Measurements from ENCODE around the gene NTM.

The NTM gene

DNA sequence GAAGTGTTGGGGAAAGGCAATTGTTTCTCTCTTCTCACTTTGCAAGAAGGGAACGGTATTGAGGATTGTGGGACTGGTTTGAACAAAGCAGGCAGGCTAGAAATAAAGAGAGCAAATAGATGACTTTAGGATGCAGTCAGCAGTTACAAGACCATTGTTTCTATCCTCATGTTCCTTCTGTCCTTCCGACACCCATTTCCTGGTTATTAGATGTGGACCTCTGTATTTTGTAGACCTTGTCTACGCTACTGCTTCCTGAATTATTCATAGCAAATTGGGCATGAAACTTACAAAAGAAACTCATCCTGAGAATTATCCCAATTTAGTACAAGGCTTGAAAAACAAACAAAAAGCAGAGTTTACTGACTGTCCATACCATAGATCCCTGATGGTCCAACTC lies 656.3 kb downstream of the NTM start:
- Histone ChIP-seq H3K4me2 (ENCODE audit: low read length) (no peak overlapping the region), H3K9me3 (replicated peaks; ENCODE audit: low read length) (no peaks in the 10 kb centered on the region), H3K4me1 (ENCODE audit: control insufficient read depth, insufficient read depth, low read length) (peaks cover 47% of the 10 kb centered on the region), H3K9ac (ENCODE audit: low read depth, low read length) (no peak overlapping the region), H3K27me3 (ENCODE audit: control insufficient read depth, insufficient read depth, low read length) (no peaks in the 10 kb centered on the region), H3K4me3 (ENCODE audit: low read length) (no peak overlapping the region), H3K36me3 (ENCODE audit: insufficient read depth, low read length) (no peaks in the 10 kb centered on the region)

DNA sequence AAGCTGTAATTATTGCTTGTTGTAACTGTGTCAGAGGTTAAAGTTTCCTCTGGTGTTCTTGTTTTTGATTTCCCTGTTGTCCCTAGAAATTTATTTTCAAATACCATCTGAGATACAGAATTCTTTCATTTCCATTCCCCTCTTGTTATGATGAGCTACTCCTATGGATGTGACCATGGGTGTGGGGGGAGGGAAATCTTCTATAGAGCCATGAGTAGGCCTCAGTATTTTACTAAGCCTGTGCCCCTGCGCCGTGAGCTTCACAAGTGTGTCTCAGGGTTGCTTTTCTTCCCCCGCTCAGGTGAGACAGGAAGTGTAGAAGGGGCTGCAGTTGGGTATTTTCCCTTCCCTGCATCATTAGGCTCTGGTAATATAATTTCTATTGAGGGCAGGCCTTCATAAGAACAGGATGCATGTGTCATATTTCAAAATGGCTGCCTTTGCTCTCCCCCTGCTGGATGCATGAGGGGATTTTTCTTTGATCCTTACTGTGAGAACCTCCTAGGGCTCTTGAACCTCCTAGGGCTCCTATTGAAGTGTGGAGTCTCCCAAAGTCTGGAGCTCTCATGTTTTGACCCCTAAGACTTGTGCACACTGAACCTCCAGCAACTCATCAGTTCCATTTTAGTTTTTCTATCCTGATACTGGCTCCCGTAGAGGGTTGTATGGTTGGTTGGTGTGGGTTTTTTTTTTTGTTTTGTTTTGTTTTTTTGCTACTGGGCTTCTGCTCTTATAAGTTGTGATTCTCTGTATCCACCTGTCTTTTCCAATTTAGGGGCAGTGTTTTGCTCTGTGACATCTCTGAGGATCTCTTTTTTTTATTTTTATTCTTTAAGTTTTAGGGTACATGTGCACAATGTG lies 658.2 kb downstream of the NTM start:
- Histone ChIP-seq H3K4me3 (ENCODE audit: low read length) (no peak overlapping the region), H3K36me3 (ENCODE audit: insufficient read depth, low read length) (no peaks in the 10 kb centered on the region), H3K4me1 (ENCODE audit: control insufficient read depth, insufficient read depth, low read length) (peaks cover 57% of the 10 kb centered on the region), H3K9ac (ENCODE audit: low read depth, low read length) (no peak overlapping the region), H3K27me3 (ENCODE audit: control insufficient read depth, insufficient read depth, low read length) (no peaks in the 10 kb centered on the region), H3K4me2 (ENCODE audit: low read length) (no peak overlapping the region), H3K9me3 (replicated peaks; ENCODE audit: low read length) (no peaks in the 10 kb centered on the region)

DNA sequence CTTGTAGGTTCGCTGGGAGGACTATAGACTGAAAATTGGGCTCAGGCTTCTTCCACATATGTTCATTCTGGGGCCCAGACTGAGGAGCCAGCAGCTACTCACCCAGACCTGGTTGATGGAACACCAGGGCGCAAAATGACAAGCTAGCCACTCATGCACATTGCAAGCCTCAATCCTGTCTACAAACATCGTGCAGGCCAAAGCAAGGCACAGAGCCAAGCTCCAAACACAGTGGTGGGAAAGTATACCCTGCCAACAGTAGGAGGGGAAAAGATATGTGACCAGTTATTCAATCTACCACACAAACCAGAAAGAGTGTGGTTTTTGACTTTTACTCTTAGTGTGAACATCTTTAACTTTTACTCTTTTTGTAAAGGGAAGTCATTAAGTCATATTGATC lies 660.5 kb downstream of the NTM start:
- H3K4me2 ChIP-seq (ENCODE audit: low read length) = no peak overlapping the region
- H3K27me3 ChIP-seq (ENCODE audit: control insufficient read depth, insufficient read depth, low read length) = no peaks in the 10 kb centered on the region
- H3K9me3 ChIP-seq (replicated peaks; ENCODE audit: low read length) = no peaks in the 10 kb centered on the region
- peaks cover 39% of the 10 kb centered on the region for H3K4me1 ChIP-seq (ENCODE audit: control insufficient read depth, insufficient read depth, low read length)
- H3K36me3 ChIP-seq (ENCODE audit: insufficient read depth, low read length) = no peaks in the 10 kb centered on the region
- no peak overlapping the region for H3K9ac ChIP-seq (ENCODE audit: low read depth, low read length)
- H3K4me3 ChIP-seq (ENCODE audit: low read length) = no peak overlapping the region

DNA sequence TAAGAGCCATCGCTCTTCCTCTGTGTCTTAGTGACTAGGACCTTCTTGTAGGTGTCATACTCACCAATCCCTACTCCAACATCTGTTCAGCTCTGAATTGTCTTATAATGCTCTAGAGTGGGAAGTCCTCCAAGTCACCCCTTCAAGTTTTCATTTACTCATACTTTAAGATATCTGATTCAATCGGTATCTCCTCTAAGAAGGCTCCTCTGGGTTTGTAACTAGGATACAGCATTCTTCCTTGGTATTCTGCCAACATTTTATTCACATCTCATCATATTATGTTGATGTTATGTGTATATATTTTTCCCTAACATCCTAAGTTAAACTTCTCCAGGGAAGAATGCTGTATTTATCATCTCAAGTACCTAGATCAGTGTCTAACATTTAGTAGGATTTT lies 662.1 kb downstream of the NTM start:
- H3K27me3 ChIP-seq (ENCODE audit: control insufficient read depth, insufficient read depth, low read length) = no peaks in the 10 kb centered on the region
- H3K4me1 ChIP-seq (ENCODE audit: control insufficient read depth, insufficient read depth, low read length) = peaks cover 30% of the 10 kb centered on the region
- no peak overlapping the region for H3K9ac ChIP-seq (ENCODE audit: low read depth, low read length)
- H3K4me3 ChIP-seq (ENCODE audit: low read length) = no peak overlapping the region
- no peaks in the 10 kb centered on the region for H3K9me3 ChIP-seq (replicated peaks; ENCODE audit: low read length)
- H3K36me3 ChIP-seq (ENCODE audit: insufficient read depth, low read length) = no peaks in the 10 kb centered on the region
- H3K4me2 ChIP-seq (ENCODE audit: low read length) = peak overlapping the region; percentile 4

DNA sequence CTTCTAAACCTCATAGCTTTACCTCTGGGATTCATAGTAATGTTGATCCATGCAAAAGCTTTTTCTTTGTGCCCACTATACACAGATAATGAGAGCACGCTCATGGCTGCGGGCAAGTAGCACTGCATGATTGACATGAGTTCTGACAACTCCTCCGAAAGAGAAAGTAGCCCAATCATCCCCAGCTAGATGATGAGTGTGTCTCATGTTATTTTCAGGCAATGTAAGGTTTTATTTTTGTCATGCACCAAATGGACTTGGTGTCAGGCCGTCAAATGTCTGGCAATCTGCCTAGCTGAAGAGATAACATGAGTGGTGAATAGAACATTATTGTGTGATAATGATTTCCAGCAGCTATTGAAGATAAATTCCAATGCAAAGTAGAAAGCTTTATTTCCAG lies 662.6 kb downstream of the NTM start:
- Histone ChIP-seq H3K4me2 (ENCODE audit: low read length) (peak overlapping the region; percentile 4), H3K27me3 (ENCODE audit: control insufficient read depth, insufficient read depth, low read length) (no peaks in the 10 kb centered on the region), H3K9me3 (replicated peaks; ENCODE audit: low read length) (no peaks in the 10 kb centered on the region), H3K4me3 (ENCODE audit: low read length) (no peak overlapping the region), H3K4me1 (ENCODE audit: control insufficient read depth, insufficient read depth, low read length) (peaks cover 30% of the 10 kb centered on the region), H3K9ac (ENCODE audit: low read depth, low read length) (no peak overlapping the region), H3K36me3 (ENCODE audit: insufficient read depth, low read length) (no peaks in the 10 kb centered on the region)

DNA sequence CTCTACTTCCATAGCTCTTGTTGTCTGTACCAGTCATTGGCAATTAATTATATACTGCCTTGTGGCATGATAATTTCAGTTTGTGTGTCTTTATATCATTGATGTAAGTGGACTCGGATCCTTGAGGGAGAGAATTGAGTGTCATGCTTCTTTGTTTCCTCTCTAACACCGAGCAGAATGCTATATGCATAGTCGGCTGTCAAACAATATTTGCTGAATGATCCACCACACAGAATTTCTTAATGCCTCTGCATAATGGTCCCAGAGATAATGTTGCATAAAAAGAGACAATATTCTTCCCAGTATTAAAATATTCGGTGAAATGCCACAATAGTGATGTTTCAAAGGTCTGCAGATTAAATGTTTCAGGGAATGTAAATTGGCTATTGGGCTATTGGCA lies 664.8 kb downstream of the NTM start:
- Histone ChIP-seq H3K36me3 (ENCODE audit: insufficient read depth, low read length) (no peaks in the 10 kb centered on the region), H3K9ac (ENCODE audit: low read depth, low read length) (no peak overlapping the region), H3K27me3 (ENCODE audit: control insufficient read depth, insufficient read depth, low read length) (no peaks in the 10 kb centered on the region), H3K4me3 (ENCODE audit: low read length) (no peak overlapping the region), H3K4me1 (ENCODE audit: control insufficient read depth, insufficient read depth, low read length) (peaks cover 14% of the 10 kb centered on the region), H3K4me2 (ENCODE audit: low read length) (no peak overlapping the region), H3K9me3 (replicated peaks; ENCODE audit: low read length) (no peaks in the 10 kb centered on the region)

DNA sequence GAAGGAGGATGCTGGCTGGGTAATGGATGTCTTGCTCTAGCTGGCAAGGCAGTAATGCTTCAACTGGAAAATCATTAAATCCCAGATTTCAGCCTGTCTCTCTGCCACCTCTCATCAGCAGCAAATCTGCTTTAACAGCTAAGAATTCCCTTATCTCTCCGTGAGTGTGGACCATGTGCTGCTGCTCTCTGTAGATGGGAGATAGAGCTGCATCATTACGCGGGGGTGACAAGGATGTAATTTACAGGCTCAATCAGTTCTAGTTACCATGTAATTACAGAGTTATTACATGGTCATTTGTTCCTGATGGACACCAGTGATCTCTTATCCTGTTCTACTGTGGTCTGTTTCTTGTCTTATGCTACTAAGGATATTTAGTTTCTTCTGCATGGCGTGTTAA lies 665.4 kb downstream of the NTM start:
- no peak overlapping the region for H3K4me3 ChIP-seq (ENCODE audit: low read length)
- no peaks in the 10 kb centered on the region for H3K27me3 ChIP-seq (ENCODE audit: control insufficient read depth, insufficient read depth, low read length)
- no peaks in the 10 kb centered on the region for H3K9me3 ChIP-seq (replicated peaks; ENCODE audit: low read length)
- no peaks in the 10 kb centered on the region for H3K36me3 ChIP-seq (ENCODE audit: insufficient read depth, low read length)
- peaks cover 14% of the 10 kb centered on the region for H3K4me1 ChIP-seq (ENCODE audit: control insufficient read depth, insufficient read depth, low read length)
- no peak overlapping the region for H3K4me2 ChIP-seq (ENCODE audit: low read length)
- H3K9ac ChIP-seq (ENCODE audit: low read depth, low read length) = no peak overlapping the region

DNA sequence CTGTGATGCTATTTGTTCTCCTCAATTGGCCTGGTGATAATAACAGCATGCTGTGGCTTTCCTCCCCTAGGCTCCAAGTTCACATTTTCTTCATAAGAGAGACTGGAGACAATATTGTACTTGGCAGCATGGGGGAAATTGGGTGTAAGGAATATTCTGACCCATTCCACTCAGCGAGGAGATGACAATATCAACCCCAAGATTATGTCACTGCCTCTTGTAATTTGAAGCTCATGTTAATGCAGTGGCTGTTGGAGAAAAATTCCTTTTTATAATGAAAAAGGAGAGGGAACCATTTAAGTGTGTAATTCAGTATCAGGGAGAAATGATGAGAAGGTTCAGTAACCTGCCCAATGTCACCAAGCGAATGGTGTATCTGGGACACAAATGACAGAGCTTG lies 665.8 kb downstream of the NTM start:
- no peak overlapping the region for H3K4me3 ChIP-seq (ENCODE audit: low read length)
- H3K4me2 ChIP-seq (ENCODE audit: low read length) = no peak overlapping the region
- no peaks in the 10 kb centered on the region for H3K27me3 ChIP-seq (ENCODE audit: control insufficient read depth, insufficient read depth, low read length)
- no peak overlapping the region for H3K9ac ChIP-seq (ENCODE audit: low read depth, low read length)
- no peaks in the 10 kb centered on the region for H3K36me3 ChIP-seq (ENCODE audit: insufficient read depth, low read length)
- peaks cover 14% of the 10 kb centered on the region for H3K4me1 ChIP-seq (ENCODE audit: control insufficient read depth, insufficient read depth, low read length)
- H3K9me3 ChIP-seq (replicated peaks; ENCODE audit: low read length) = no peaks in the 10 kb centered on the region

DNA sequence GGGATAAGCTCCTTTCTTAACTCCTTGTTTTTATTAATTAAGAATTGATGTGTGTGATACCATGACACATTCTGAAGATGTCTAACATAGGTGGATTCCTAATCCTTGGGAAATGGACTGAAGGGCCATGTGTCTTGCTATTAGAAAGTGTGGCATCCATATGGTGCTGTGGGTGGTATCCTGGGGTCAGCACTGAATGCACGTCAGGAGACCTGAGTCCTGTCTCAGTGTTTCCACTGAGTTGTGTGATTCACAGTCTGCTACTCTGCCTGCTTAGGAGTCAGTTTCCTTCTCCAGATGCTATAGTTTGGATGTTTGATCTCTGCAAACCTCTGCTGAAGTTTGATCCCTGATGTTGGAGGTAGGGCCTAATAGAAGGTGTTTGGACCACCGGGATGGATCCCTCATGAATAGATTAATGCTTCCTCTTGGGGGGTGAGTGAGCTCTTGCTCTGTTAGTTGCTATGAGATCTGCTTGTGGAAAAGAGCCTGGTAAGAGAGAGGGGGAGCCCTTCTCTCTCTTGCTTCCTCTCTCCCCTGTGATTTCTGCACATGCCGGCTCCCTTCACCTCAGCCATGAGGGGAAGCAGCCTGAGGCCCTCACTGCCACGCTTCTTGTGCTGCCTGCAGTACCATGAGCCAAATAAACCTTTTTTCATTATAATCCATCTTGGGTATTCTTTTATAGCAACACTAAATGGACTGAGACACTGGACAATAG lies 666.5 kb downstream of the NTM start:
- H3K9ac ChIP-seq (ENCODE audit: low read depth, low read length) = no peak overlapping the region
- H3K9me3 ChIP-seq (replicated peaks; ENCODE audit: low read length) = no peaks in the 10 kb centered on the region
- no peaks in the 10 kb centered on the region for H3K27me3 ChIP-seq (ENCODE audit: control insufficient read depth, insufficient read depth, low read length)
- no peaks in the 10 kb centered on the region for H3K36me3 ChIP-seq (ENCODE audit: insufficient read depth, low read length)
- no peak overlapping the region for H3K4me2 ChIP-seq (ENCODE audit: low read length)
- no peak overlapping the region for H3K4me3 ChIP-seq (ENCODE audit: low read length)
- peaks cover 14% of the 10 kb centered on the region for H3K4me1 ChIP-seq (ENCODE audit: control insufficient read depth, insufficient read depth, low read length)

DNA sequence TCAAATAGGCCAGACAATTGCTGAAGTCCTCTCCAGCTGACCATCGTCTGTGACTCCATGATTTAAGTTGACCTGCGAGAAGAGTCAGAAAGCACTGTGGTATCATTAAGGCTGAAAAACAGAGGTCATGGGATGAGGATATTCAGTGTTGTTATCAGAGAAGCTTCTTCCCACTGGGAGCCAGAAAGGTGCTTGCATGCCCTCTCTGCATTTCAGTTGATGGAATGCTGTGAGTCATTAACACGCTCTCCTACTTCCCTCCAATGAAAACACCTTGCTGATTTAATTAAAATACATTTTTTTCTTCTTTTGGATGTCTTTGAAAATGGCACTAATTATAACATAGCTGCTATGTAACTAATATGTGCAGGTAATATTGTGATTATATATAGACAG lies 667.0 kb downstream of the NTM start:
- no peak overlapping the region for H3K9ac ChIP-seq (ENCODE audit: low read depth, low read length)
- no peak overlapping the region for H3K4me2 ChIP-seq (ENCODE audit: low read length)
- peaks cover 9% of the 10 kb centered on the region for H3K4me1 ChIP-seq (ENCODE audit: control insufficient read depth, insufficient read depth, low read length)
- H3K9me3 ChIP-seq (replicated peaks; ENCODE audit: low read length) = no peaks in the 10 kb centered on the region
- H3K4me3 ChIP-seq (ENCODE audit: low read length) = no peak overlapping the region
- no peaks in the 10 kb centered on the region for H3K27me3 ChIP-seq (ENCODE audit: control insufficient read depth, insufficient read depth, low read length)
- H3K36me3 ChIP-seq (ENCODE audit: insufficient read depth, low read length) = no peaks in the 10 kb centered on the region

DNA sequence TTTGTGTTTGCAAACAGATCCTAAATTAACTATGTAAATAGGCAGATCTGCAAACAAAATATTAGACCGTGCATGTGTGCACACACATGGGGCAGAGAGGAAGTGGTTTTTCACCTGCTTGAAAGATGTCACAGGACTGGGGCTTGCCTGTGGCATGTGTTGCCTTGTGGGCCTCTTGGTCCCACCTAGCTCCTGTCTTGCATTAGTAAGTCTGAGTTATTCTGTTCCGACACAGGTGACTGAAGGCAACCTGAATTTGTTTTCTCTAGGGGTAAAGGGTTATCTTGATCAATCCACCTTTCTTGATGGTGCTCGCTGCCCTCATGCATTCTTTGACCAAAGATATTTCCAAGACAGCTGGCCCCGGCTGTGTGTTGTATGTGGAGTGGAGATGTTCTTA lies 667.5 kb downstream of the NTM start:
- no peak overlapping the region for H3K9ac ChIP-seq (ENCODE audit: low read depth, low read length)
- H3K4me2 ChIP-seq (ENCODE audit: low read length) = no peak overlapping the region
- H3K4me3 ChIP-seq (ENCODE audit: low read length) = no peak overlapping the region
- H3K36me3 ChIP-seq (ENCODE audit: insufficient read depth, low read length) = no peaks in the 10 kb centered on the region
- no peaks in the 10 kb centered on the region for H3K27me3 ChIP-seq (ENCODE audit: control insufficient read depth, insufficient read depth, low read length)
- peaks cover 4% of the 10 kb centered on the region for H3K4me1 ChIP-seq (ENCODE audit: control insufficient read depth, insufficient read depth, low read length)
- H3K9me3 ChIP-seq (replicated peaks; ENCODE audit: low read length) = no peaks in the 10 kb centered on the region

DNA sequence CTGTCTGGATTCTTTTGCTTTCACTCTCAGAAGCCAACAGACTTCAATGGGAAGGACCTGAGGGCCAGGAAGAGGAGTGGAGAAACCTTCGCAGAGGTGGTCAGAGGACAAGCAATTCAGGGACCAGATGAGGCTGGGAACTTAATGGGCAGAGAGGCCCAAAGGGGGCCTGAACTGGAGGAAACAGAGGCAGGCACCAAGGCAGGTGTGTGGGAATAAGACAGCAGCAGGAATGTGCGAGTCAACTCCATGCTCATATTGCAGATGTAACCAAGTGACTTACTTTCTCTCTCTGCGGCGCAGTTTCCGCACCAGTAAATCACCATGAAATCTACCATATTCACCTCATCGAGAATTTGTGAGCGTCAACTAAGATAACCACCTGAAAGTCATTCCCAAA lies 669.1 kb downstream of the NTM start:
- Histone ChIP-seq H3K4me1 (ENCODE audit: control insufficient read depth, insufficient read depth, low read length) (no peaks in the 10 kb centered on the region), H3K9me3 (replicated peaks; ENCODE audit: low read length) (no peaks in the 10 kb centered on the region), H3K36me3 (ENCODE audit: insufficient read depth, low read length) (no peaks in the 10 kb centered on the region), H3K9ac (ENCODE audit: low read depth, low read length) (no peak overlapping the region), H3K4me3 (ENCODE audit: low read length) (no peak overlapping the region), H3K4me2 (ENCODE audit: low read length) (no peak overlapping the region), H3K27me3 (ENCODE audit: control insufficient read depth, insufficient read depth, low read length) (no peaks in the 10 kb centered on the region)
